ENCODE results near the gene YDJC.

The YDJC gene

GRCh38 chr22:21594865-21595452 is 34.9 kb downstream of the YDJC start:
- Histone ChIP-seq H3K27me3 (ENCODE audit: insufficient read depth, low read length, poor library complexity, severe bottlenecking) (no peaks in the 10 kb centered on the region), H2AFZ (ENCODE audit: low read length) (no peak overlapping the region), H3K9ac (ENCODE audit: low read depth, low read length, poor library complexity, severe bottlenecking) (no peak overlapping the region), H3K9me3 (ENCODE audit: insufficient read depth, low read depth, low read length) (no peaks in the 10 kb centered on the region), H3K36me3 (ENCODE audit: insufficient read depth, low read length) (peaks cover 73% of the 10 kb centered on the region; the same call in 1 of the 2 replicates), H3K79me2 (ENCODE audit: insufficient read depth, low read length) (peaks cover 99% of the 10 kb centered on the region), H3K9me2 (replicated peaks; ENCODE audit: low read depth, low read length) (no peaks in the 10 kb centered on the region), H4K20me1 (ENCODE audit: insufficient read depth, low read length, poor library complexity, severe bottlenecking) (peaks cover 92% of the 10 kb centered on the region), H3K4me1 (ENCODE audit: insufficient read depth, low read length, poor library complexity, severe bottlenecking) (peaks cover 3% of the 10 kb centered on the region), H3F3A (ENCODE audit: low read depth) (no peaks in the 10 kb centered on the region), H3K4me3 (ENCODE audit: low read length, poor library complexity, severe bottlenecking) (no peak overlapping the region), H3K4me2 (ENCODE audit: low read depth, low read length, poor library complexity, severe bottlenecking) (no peak overlapping the region)
- TF ChIP-seq, protein P1, sequence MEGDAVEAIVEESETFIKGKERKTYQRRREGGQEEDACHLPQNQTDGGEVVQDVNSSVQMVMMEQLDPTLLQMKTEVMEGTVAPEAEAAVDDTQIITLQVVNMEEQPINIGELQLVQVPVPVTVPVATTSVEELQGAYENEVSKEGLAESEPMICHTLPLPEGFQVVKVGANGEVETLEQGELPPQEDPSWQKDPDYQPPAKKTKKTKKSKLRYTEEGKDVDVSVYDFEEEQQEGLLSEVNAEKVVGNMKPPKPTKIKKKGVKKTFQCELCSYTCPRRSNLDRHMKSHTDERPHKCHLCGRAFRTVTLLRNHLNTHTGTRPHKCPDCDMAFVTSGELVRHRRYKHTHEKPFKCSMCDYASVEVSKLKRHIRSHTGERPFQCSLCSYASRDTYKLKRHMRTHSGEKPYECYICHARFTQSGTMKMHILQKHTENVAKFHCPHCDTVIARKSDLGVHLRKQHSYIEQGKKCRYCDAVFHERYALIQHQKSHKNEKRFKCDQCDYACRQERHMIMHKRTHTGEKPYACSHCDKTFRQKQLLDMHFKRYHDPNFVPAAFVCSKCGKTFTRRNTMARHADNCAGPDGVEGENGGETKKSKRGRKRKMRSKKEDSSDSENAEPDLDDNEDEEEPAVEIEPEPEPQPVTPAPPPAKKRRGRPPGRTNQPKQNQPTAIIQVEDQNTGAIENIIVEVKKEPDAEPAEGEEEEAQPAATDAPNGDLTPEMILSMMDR (conservative IDR thresholded peaks at IDR 0.05; ENCODE audit: low read length), result no peak

DNA sequence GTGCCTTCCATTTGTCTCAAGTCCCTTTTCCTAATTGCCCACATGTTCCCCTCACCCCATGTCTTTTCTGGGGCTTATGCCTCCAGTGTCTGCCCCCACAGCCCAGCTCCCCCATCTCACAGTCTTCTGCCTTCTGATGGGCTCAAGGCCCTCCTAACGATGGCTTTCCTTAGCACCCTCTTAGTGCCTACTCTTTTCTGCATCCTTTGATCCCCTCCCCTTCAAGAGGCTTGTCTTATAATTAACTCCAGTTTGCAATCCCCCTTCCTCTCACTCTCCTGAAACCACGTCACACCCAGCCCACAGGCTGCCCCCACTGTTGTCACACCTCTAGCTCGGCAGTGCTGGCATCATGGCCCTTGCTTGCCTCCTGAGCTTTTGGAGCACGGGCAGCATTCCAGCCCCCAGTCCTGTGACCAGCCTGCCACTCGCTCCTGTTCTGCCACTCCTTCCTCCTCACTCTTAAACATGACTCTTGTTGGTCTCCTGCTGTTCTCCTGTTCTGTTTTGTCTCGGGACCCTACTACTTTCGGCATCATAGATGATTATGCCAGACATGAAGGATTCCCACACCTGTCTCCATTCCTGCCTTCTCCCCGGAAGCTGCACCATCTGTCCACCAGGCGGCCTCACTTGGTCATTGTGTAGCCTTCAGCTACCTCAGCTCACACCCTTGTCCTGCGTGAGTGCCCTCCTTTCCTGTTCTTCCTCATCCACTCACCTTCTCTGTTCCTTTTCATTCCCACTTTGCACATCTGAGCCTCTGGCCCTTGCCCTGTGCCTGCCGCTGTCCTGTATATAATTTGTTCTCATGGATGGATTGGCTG is 36.2 kb downstream of the YDJC start:
- Histone ChIP-seq H3K36me3 (ENCODE audit: insufficient read depth, low read length) (peaks cover 65% of the 10 kb centered on the region; the same call in 1 of the 2 replicates), H2AFZ (ENCODE audit: low read length) (no peak overlapping the region), H3K9ac (ENCODE audit: low read depth, low read length, poor library complexity, severe bottlenecking) (no peak overlapping the region), H4K20me1 (ENCODE audit: insufficient read depth, low read length, poor library complexity, severe bottlenecking) (peaks cover 88% of the 10 kb centered on the region), H3K4me3 (ENCODE audit: low read length, poor library complexity, severe bottlenecking) (no peak overlapping the region), H3K4me1 (ENCODE audit: insufficient read depth, low read length, poor library complexity, severe bottlenecking) (peaks cover 3% of the 10 kb centered on the region), H3F3A (ENCODE audit: low read depth) (no peaks in the 10 kb centered on the region), H3K9me3 (ENCODE audit: insufficient read depth, low read depth, low read length) (no peaks in the 10 kb centered on the region), H3K79me2 (ENCODE audit: insufficient read depth, low read length) (peaks cover 98% of the 10 kb centered on the region), H3K9me2 (replicated peaks; ENCODE audit: low read depth, low read length) (no peaks in the 10 kb centered on the region), H3K4me2 (ENCODE audit: low read depth, low read length, poor library complexity, severe bottlenecking) (no peak overlapping the region), H3K27me3 (ENCODE audit: insufficient read depth, low read length, poor library complexity, severe bottlenecking) (no peaks in the 10 kb centered on the region)
- TF ChIP-seq, protein P1 (conservative IDR thresholded peaks at IDR 0.05; ENCODE audit: low read length), result peak; percentile 30; the same call in 1 of the 2 replicates
- no peak for TF ChIP-seq EZH2phosphoT487 (IDR thresholded peaks at IDR 0.05; ENCODE audit: borderline replicate concordance)

DNA sequence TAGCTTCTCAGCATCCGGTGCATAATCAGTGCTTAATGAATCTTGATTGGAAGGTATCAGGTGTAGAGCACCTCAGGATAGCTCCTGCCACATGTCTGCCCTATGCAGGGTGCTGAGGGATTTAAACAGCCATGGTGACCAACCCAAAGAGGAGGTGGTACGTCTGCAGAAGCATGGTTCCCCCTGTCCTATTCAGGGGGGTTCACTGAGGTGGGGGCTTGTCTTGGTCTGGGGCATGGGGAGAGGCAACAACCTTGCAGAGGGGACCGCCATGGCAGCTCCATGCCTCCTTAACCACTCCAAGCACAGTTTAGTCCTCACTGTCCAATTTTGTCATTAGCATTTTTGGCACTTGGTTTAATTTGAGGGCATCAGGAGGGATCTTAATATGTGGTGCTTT is 37.4 kb downstream of the YDJC start:
- no peaks in the 10 kb centered on the region for H3K27me3 ChIP-seq (ENCODE audit: insufficient read depth, low read length, poor library complexity, severe bottlenecking)
- no peak overlapping the region for H3K9ac ChIP-seq (ENCODE audit: low read depth, low read length, poor library complexity, severe bottlenecking)
- H2AFZ ChIP-seq (ENCODE audit: low read length), result no peak overlapping the region
- peaks cover 87% of the 10 kb centered on the region for H4K20me1 ChIP-seq (ENCODE audit: insufficient read depth, low read length, poor library complexity, severe bottlenecking)
- TF ChIP-seq EZH2phosphoT487 (IDR thresholded peaks at IDR 0.05; ENCODE audit: borderline replicate concordance), result no peak
- TF ChIP-seq, protein P1 (conservative IDR thresholded peaks at IDR 0.05; ENCODE audit: low read length), result no peak
- peaks cover 97% of the 10 kb centered on the region for H3K79me2 ChIP-seq (ENCODE audit: insufficient read depth, low read length)
- no peak overlapping the region for H3K4me3 ChIP-seq (ENCODE audit: low read length, poor library complexity, severe bottlenecking)
- H3F3A ChIP-seq (ENCODE audit: low read depth), result no peaks in the 10 kb centered on the region
- no peaks in the 10 kb centered on the region for H3K9me2 ChIP-seq (replicated peaks; ENCODE audit: low read depth, low read length)
- no peaks in the 10 kb centered on the region for H3K9me3 ChIP-seq (ENCODE audit: insufficient read depth, low read depth, low read length)
- peaks cover 72% of the 10 kb centered on the region; the same call in 1 of the 2 replicates for H3K36me3 ChIP-seq (ENCODE audit: insufficient read depth, low read length)
- H3K4me1 ChIP-seq (ENCODE audit: insufficient read depth, low read length, poor library complexity, severe bottlenecking), result peaks cover 3% of the 10 kb centered on the region
- H3K4me2 ChIP-seq (ENCODE audit: low read depth, low read length, poor library complexity, severe bottlenecking), result no peak overlapping the region

All from Loucy (cell line).